Fibroblast of the aortic adventitia (primary cell): ENCODE measurements around the gene KRT3. TPM values are rescaled to one million over a fixed set of nuclear protein-coding genes. Genes with fewer than 3 reads are reported as not detected.

ENCODE experiments used
- DNase-seq: peaks from one replicate; pipeline ENCODE4 v3.0.0-alpha.2; 2010; ENCODE audit warnings: low read depth
- H3K4me3 ChIP-seq: 2 replicates; pipeline ENCODE4 v1.5.1; 2011; ENCODE audit warnings: low read depth, mild to moderate bottlenecking, control low read depth, low read length, moderate library complexity
- total RNA-seq: library from RNA; depleted of rRNA; stranded (reverse); fragments of >200 nt; gene quantifications from 2 replicates; pipeline ENCODE4 v1.2.3, GENCODE V29; 2012; ENCODE audit warnings: low replicate concordance
- TF ChIP-seq, protein P1 (sequence below): IDR thresholded peaks from 2 replicates; pipeline ENCODE4 v1.5.1; 2011; ENCODE audit warnings: mild to moderate bottlenecking, low read length, control low read depth, inconsistent platforms; ENCODE audit not compliant: insufficient read depth

Gene KRT3
- total RNA-seq, 1 donor = not detected

GRCh38 chr12:52778833-52779232 is 17.1 kb downstream of the KRT3 start:
- no peak overlapping the region for H3K4me3 ChIP-seq
- TF ChIP-seq, protein P1, sequence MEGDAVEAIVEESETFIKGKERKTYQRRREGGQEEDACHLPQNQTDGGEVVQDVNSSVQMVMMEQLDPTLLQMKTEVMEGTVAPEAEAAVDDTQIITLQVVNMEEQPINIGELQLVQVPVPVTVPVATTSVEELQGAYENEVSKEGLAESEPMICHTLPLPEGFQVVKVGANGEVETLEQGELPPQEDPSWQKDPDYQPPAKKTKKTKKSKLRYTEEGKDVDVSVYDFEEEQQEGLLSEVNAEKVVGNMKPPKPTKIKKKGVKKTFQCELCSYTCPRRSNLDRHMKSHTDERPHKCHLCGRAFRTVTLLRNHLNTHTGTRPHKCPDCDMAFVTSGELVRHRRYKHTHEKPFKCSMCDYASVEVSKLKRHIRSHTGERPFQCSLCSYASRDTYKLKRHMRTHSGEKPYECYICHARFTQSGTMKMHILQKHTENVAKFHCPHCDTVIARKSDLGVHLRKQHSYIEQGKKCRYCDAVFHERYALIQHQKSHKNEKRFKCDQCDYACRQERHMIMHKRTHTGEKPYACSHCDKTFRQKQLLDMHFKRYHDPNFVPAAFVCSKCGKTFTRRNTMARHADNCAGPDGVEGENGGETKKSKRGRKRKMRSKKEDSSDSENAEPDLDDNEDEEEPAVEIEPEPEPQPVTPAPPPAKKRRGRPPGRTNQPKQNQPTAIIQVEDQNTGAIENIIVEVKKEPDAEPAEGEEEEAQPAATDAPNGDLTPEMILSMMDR = no peak
- DNase-seq = no peak

DNA sequence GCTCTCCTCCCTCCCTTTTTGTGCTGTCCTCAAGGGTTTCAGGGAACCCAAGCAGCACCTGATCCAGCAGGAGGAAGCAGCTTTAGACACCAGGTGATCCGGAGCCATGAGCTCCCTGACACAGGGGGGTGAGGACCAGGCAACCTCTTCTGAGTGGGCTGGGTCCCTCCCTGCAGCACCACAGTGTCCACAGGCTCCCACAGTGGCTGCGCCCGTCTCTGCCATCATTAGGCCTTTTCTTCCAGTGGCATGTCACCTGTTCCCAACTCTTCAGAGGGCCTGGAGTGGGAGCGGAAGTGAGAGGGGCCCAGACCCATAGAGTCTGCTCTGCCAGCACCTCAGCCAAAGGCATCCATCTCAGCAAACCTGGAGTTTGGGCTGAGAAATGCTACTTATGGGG is 18.4 kb downstream of the KRT3 start:
- TF ChIP-seq, protein P1 = no peak
- DNase-seq = no peak
- H3K4me3 ChIP-seq = no peak overlapping the region

DNA sequence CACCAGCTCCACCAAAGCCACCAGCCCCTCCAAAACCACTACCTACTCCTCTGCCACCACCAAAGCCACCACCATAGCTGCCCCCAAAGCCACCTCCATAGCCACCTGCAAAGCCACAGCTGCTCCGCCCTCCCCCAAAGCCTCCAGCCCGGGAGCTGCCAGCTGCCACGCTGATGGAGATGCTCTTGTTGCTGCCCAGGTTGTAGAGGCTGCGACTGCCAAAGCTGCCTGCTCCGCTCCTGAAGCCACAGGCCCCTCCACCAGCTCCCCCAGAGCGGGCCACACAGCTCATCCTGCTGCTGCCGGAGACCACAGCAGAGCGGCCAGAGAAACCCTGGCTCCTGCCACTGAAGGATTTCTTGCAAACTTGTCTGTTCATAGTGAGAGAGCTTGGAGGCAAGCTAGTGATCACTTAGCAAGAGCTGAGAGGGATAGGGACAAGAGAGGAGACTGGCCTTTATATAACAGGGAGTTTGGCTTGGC is 19.0 kb downstream of the KRT3 start, which contains the start of gene KRT76:
Gene KRT76, minus strand, starts transcription at position 433 of the 483 bp plus-strand sequence. Its CDS starts 54 bp downstream, at position 379.
- TF ChIP-seq, protein P1 = no peak
- DNase-seq = no peak
- no peak within 1 kb of the TSS for H3K4me3 ChIP-seq

GRCh38 chr12:52776435-52776834 is 19.5 kb downstream of the KRT3 start:
- DNase-seq = no peak
- TF ChIP-seq, protein P1 = no peak
- H3K4me3 ChIP-seq = no peak overlapping the region

DNA sequence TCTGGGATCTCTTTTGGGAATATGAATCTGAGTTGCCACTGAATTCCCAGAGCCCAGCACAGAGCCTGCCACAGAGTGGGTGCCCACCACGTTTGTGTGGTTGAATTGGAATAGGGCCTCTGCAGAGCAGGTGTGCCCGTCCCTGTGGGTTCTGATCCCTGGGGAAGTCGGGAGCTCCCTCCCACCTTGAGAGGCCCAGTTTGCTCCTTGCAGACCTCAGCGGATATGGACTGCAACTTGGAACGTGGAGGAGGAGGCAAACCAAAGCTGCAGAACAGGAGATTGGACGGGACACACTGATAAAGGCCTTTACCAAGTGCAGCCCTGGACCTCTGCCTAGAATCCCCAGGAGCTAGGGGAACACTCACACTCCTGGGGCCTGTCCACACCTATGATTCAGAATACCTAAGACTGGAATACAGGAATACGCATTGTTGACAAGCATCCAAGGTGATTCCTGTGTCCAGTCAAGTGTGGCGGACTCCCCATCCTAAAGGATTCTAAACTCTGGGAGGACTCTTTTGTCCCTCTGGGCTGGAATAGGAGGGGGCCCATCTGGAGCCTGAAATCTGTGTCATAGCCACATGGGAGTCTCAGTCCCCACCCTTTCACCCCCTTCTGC is 21.2 kb downstream of the KRT3 start:
- no peak for DNase-seq
- TF ChIP-seq, protein P1 = no peak
- H3K4me3 ChIP-seq = no peak overlapping the region

GRCh38 chr12:52772772-52773171 is 23.1 kb downstream of the KRT3 start:
- TF ChIP-seq, protein P1 = no peak
- DNase-seq = no peak
- no peak overlapping the region for H3K4me3 ChIP-seq

GRCh38 chr12:52772188-52772587 is 23.7 kb downstream of the KRT3 start:
- DNase-seq = no peak
- no peak overlapping the region for H3K4me3 ChIP-seq
- TF ChIP-seq, protein P1 = no peak
